Esophagus muscularis mucosa (tissue), 3 donors: Measurements from ENCODE around the gene DYNC1LI2.

Source experiments
- POLR2A ChIP-seq: fragments of 450-650 bp; IDR thresholded peaks from one replicate; pipeline ENCODE4 v1.6.1; 2017; ENCODE audit warnings: antibody characterized with exemption, moderate library complexity, mild to moderate bottlenecking, low read depth
- TF ChIP-seq, protein P1 (sequence below), 3 experiments: fragments of 200-600 bp in 2 of 3; fragments of 450-650 bp in 1 of 3; sonication (generic) in 2 of 3; IDR thresholded peaks; one replicate each; pipeline ENCODE4 v1.5.1; 2017 to 2019; ENCODE audit warnings: antibody characterized with exemption in 3 of 3, mild to moderate bottlenecking in 2 of 3, moderate library complexity in 1 of 3

DNA sequence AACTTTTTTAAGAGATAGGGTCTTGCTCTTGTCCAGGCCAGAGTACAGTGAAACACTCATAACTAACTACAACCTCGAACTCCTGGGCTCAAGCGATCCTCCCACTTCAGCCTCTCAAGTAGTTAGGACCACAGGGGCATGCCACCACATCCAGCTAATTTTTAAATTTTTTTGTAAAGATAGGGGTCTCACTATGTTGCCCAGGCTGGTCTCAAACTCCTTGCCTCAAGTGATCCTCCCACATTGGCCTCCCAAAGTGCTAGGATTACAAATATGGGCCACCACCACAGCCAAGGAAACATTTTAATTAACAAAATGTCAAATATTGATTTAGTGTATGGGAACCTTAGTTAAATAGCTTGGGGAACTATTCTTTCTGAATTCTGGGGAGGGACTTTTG, 2.8 kb upstream of the DYNC1LI2 start:
- TF ChIP-seq, protein P1, sequence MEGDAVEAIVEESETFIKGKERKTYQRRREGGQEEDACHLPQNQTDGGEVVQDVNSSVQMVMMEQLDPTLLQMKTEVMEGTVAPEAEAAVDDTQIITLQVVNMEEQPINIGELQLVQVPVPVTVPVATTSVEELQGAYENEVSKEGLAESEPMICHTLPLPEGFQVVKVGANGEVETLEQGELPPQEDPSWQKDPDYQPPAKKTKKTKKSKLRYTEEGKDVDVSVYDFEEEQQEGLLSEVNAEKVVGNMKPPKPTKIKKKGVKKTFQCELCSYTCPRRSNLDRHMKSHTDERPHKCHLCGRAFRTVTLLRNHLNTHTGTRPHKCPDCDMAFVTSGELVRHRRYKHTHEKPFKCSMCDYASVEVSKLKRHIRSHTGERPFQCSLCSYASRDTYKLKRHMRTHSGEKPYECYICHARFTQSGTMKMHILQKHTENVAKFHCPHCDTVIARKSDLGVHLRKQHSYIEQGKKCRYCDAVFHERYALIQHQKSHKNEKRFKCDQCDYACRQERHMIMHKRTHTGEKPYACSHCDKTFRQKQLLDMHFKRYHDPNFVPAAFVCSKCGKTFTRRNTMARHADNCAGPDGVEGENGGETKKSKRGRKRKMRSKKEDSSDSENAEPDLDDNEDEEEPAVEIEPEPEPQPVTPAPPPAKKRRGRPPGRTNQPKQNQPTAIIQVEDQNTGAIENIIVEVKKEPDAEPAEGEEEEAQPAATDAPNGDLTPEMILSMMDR (IDR thresholded peaks at IDR 0.05): no peak
- no peak for TF ChIP-seq POLR2A
